Small intestine (tissue), 4 donors: ENCODE results near the gene LRRC56. TPM values are rescaled to one million over a fixed set of nuclear protein-coding genes. Genes with fewer than 3 reads are reported as not detected.

Experiments
- polyA plus RNA-seq, 4 donors: library from polyadenylated mRNA; stranded (reverse) in 3 of 4; unstranded in 1 of 4; fragments of 200-250 nt in 3 of 4; fragments of 120-200 nt in 1 of 4; gene quantifications; one replicate each; pipeline versions ENCODE4 v1.2.1 to v1.2.3, GENCODE V29; 2013
- donor health status: healthy with polysubstance abuse.
- donor health status: Bipolar disorder and iron deficiency.
- donor health status: healthy.

LRRC56 gene
- polyA plus RNA-seq, 4 donors = 0.54 to 2.7 (median 1.0) TPM

Other genes starting within 250 kb of the LRRC56 start
- gene PGGHG, start 248.4 kb upstream of the LRRC56 start, polyA plus RNA-seq = 100 to 1,000 TPM in 3 of 4 donors, 10 to 100 TPM in 1; 86.9 to 154 (median 122) TPM
- under 1 TPM in 1 of 4 donors, not detected in 3; 0.90 TPM for gene IFITM5, start 238.0 kb upstream of the LRRC56 start, polyA plus RNA-seq
- 100 to 1,000 TPM in 1 of 4 donors, 10 to 100 TPM in 3; 21.7 to 490 (median 51.9) TPM for gene IFITM2, start 229.7 kb upstream of the LRRC56 start, polyA plus RNA-seq
- 100 to 1,000 TPM in 2 of 4 donors, 10 to 100 TPM in 1, 1 to 10 TPM in 1; 8.9 to 520 (median 146) TPM for gene IFITM1, start 223.5 kb upstream of the LRRC56 start, polyA plus RNA-seq
- 1,000 to 10,000 TPM in 1 of 4 donors, 100 to 1,000 TPM in 2, 10 to 100 TPM in 1; 49.2 to 1,181 (median 147) TPM for gene IFITM3, start 216.7 kb upstream of the LRRC56 start, polyA plus RNA-seq
- 10 to 100 TPM in 1 of 4 donors, 1 to 10 TPM in 3; 4.5 to 23.8 (median 7.5) TPM for gene B4GALNT4, start 168.0 kb upstream of the LRRC56 start, polyA plus RNA-seq
- 100 to 1,000 TPM in 2 of 4 donors, 10 to 100 TPM in 2; 72.5 to 152 (median 111) TPM for gene PKP3, start 143.3 kb upstream of the LRRC56 start, polyA plus RNA-seq
- 100 to 1,000 TPM in 2 of 4 donors, 10 to 100 TPM in 2; 87.3 to 219 (median 156) TPM for gene SIGIRR, start 122.5 kb upstream of the LRRC56 start, polyA plus RNA-seq
- 100 to 1,000 TPM in 3 of 4 donors, 10 to 100 TPM in 1; 84.7 to 363 (median 220) TPM for gene ANO9, start 95.5 kb upstream of the LRRC56 start, polyA plus RNA-seq
- 10 to 100 TPM in 3 of 4 donors, 1 to 10 TPM in 1; 9.5 to 20.3 (median 15.4) TPM for gene PTDSS2, start 87.2 kb upstream of the LRRC56 start, polyA plus RNA-seq
- gene RNH1, start 30.3 kb upstream of the LRRC56 start, polyA plus RNA-seq = 100 to 1,000 TPM in 2 of 4 donors, 10 to 100 TPM in 2; 80.9 to 120 (median 100) TPM
- 100 to 1,000 TPM in 2 of 4 donors, 10 to 100 TPM in 2; 23.6 to 142 (median 92.7) TPM for gene HRAS, start 2.0 kb upstream of the LRRC56 start, polyA plus RNA-seq
- gene LMNTD2, start 23.2 kb downstream of the LRRC56 start, polyA plus RNA-seq = 10 to 100 TPM in 2 of 4 donors, 1 to 10 TPM in 2; 4.7 to 26.4 (median 11.9) TPM
- 100 to 1,000 TPM in 2 of 4 donors, 10 to 100 TPM in 2; 49.1 to 174 (median 120) TPM for gene RASSF7, start 23.4 kb downstream of the LRRC56 start, polyA plus RNA-seq
- 10 to 100 TPM; 14.6 to 43.3 (median 23.6) TPM for gene PHRF1, start 38.9 kb downstream of the LRRC56 start, polyA plus RNA-seq
- gene IRF7, start 78.4 kb downstream of the LRRC56 start, polyA plus RNA-seq = 100 to 1,000 TPM in 2 of 4 donors, 10 to 100 TPM in 2; 14.5 to 115 (median 73.1) TPM
- 1,000 to 10,000 TPM in 1 of 4 donors, 100 to 1,000 TPM in 3; 112 to 1,182 (median 936) TPM for gene CDHR5, start 87.4 kb downstream of the LRRC56 start, polyA plus RNA-seq
- gene SCT, start 89.7 kb downstream of the LRRC56 start, polyA plus RNA-seq = 100 to 1,000 TPM in 1 of 4 donors, 10 to 100 TPM in 2, 1 to 10 TPM in 1; 4.8 to 114 (median 22.3) TPM
- 1 to 10 TPM in 2 of 4 donors, under 1 TPM in 2; 0.51 to 1.4 (median 1.1) TPM for gene DRD4, start 99.7 kb downstream of the LRRC56 start, polyA plus RNA-seq
- gene DEAF1, start 157.7 kb downstream of the LRRC56 start, polyA plus RNA-seq = 10 to 100 TPM; 18.2 to 39.6 (median 29.4) TPM
- 10 to 100 TPM; 11.9 to 35.4 (median 21.2) TPM for gene TMEM80, start 158.3 kb downstream of the LRRC56 start, polyA plus RNA-seq
- gene EPS8L2, start 168.7 kb downstream of the LRRC56 start, polyA plus RNA-seq = 1,000 to 10,000 TPM in 2 of 4 donors, 100 to 1,000 TPM in 1, 10 to 100 TPM in 1; 90.2 to 1,255 (median 670) TPM
- 100 to 1,000 TPM in 3 of 4 donors, 10 to 100 TPM in 1; 97.9 to 188 (median 174) TPM for gene TALDO1, start 209.9 kb downstream of the LRRC56 start, polyA plus RNA-seq
- gene GATD1, start 240.0 kb downstream of the LRRC56 start, polyA plus RNA-seq = 10 to 100 TPM; 12.2 to 55.6 (median 29.8) TPM